Activated CD4-positive, alpha-beta memory T cell treated with anti-CD3 and anti-CD28 coated beads for 36 hours (primary cell): Measurements from ENCODE around the gene C4orf50. TPM values are rescaled to one million over a fixed set of nuclear protein-coding genes. Genes with fewer than 3 reads are reported as not detected.

Source experiments
- CTCF ChIA-PET: fragments of 350-600 bp; sonication (Branson Sonifier 250); formaldehyde crosslinking; loops from one replicate; lab custom pipeline; 2021; ENCODE audit warnings: antibody characterized with exemption, inconsistent platforms; lab: Charles Lee
- POLR2A ChIA-PET: fragments of 350-600 bp; sonication (Branson Sonifier 250); formaldehyde crosslinking; loops from one replicate; lab custom pipeline; 2021; ENCODE audit warnings: antibody characterized with exemption; lab: Charles Lee
- DNase-seq: peaks from one replicate; pipeline ENCODE4 v3.0.0-alpha.2; 2020
- H3K27ac Mint-ChIP-seq: one replicate; pipeline ENCODE4 v1.8.0; 2021; ENCODE audit warnings: mixed read lengths
- H3K27me3 Mint-ChIP-seq: one replicate; pipeline ENCODE4 v1.8.0; 2021; ENCODE audit warnings: mixed read lengths
- H3K36me3 Mint-ChIP-seq: one replicate; pipeline ENCODE4 v1.8.0; 2021; ENCODE audit warnings: mixed read lengths
- H3K4me1 Mint-ChIP-seq: one replicate; pipeline ENCODE4 v1.8.0; 2021; ENCODE audit warnings: low read depth, mixed read lengths
- H3K4me3 Mint-ChIP-seq: one replicate; pipeline ENCODE4 v1.8.0; 2021; ENCODE audit warnings: mild to moderate bottlenecking, mixed read lengths
- H3K9me3 Mint-ChIP-seq: one replicate; pipeline ENCODE4 v1.8.0; 2021; ENCODE audit warnings: mixed read lengths
- intact Hi-C: fragments of 100-400 bp; cut with micrococcal nuclease; formaldehyde crosslinking; loops from one replicate; pipeline ENCODE4 v1.15.1; 2023
- total RNA-seq, 2 experiments: library from RNA; stranded (reverse); gene quantifications; one replicate each; pipeline ENCODE4 v1.2.3, GENCODE V29; 2021

The C4orf50 gene
- total RNA-seq, 2 experiments from 2014 or later: 0.07 to 0.10 TPM

DNA sequence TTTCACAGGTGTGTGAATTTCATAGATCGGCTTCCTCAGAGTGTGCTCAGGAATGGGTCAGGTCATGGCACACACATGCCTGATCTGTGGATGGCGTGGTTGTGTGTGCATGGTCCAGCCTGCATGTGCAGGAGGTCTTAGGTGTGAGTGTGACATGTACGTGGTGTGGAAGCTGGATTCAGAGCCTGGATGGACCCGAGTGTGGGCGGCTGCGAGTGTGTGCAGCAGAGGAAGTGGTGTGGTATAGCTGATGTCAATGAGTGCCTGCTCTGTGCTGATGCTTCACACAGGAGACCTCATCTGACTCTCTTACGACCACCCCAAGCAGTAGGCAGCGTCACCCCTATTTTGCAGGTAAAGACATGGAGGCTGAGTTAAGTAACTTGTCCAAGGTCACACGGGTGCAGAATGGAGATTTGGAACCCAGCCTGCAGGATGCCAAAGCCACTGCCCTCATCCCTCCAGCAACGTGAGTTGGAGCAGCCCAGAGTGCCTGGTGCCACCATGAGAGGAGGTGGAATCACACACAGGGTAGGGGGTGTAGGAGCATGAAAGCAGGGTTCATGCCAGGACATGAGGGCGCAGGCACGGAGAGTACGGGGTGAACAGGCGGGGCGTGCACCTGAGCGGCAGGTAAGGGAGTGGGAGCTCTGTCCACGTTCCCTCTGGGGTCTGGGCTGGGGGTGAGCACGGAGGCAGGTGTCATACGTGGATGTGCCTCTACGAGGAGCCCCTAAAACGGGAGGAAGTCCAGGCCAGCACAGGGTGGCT is 24.2 kb upstream of the C4orf50 start:
- intact Hi-C loops: no loop called here
- no peak overlapping the region for H3K4me3 Mint-ChIP-seq
- H3K9me3 Mint-ChIP-seq: no peaks in the 10 kb centered on the region
- peaks cover 5% of the 10 kb centered on the region for H3K27me3 Mint-ChIP-seq
- ChIA-PET CTCF (no interaction called here), POLR2A (no interaction called here)
- H3K4me1 Mint-ChIP-seq: peaks cover 17% of the 10 kb centered on the region
- H3K27ac Mint-ChIP-seq: no peak overlapping the region
- DNase-seq: peak; percentile 26
- no peaks in the 10 kb centered on the region for H3K36me3 Mint-ChIP-seq

DNA sequence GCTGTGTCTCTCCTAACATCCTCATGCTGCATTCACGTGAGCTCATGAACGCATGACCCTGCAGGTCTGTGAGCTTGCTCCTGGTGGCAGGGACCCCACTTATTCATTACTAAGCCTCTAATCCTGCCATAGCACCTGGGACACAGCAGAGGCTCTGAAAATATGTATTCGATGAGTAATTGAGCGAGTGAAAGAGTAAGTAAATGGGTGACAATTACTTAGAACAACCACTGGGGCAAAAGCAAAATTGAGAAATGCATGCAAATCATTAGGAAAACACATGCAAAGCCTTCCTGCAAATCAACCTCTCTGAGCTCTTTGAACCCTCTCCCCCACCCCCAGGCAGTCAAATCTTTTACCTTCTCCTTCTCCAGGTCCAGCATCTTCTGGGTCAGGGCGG is 23.6 kb upstream of the C4orf50 start:
- POLR2A ChIA-PET: no interaction called here
- CTCF ChIA-PET: no interaction called here

GRCh38 chr4:6038711-6039110 is 20.5 kb upstream of the C4orf50 start:
- no peak overlapping the region for H3K27ac Mint-ChIP-seq
- no peaks in the 10 kb centered on the region for H3K36me3 Mint-ChIP-seq
- ChIA-PET POLR2A (no interaction called here), CTCF (no interaction called here)
- H3K27me3 Mint-ChIP-seq: peaks cover 2% of the 10 kb centered on the region
- H3K4me3 Mint-ChIP-seq: no peak overlapping the region
- no peaks in the 10 kb centered on the region for H3K9me3 Mint-ChIP-seq
- peaks cover 17% of the 10 kb centered on the region for H3K4me1 Mint-ChIP-seq
- intact Hi-C loops: no loop called here
- no peak for DNase-seq

More for the DNA sequence above, 23.6 kb upstream of the C4orf50 start:
- Mint-ChIP-seq H3K4me3 (no peak overlapping the region), H3K4me1 (peaks cover 17% of the 10 kb centered on the region), H3K36me3 (no peaks in the 10 kb centered on the region), H3K27me3 (peaks cover 5% of the 10 kb centered on the region), H3K27ac (no peak overlapping the region), H3K9me3 (no peaks in the 10 kb centered on the region)
- intact Hi-C loops: no loop called here
- DNase-seq: no peak

DNA sequence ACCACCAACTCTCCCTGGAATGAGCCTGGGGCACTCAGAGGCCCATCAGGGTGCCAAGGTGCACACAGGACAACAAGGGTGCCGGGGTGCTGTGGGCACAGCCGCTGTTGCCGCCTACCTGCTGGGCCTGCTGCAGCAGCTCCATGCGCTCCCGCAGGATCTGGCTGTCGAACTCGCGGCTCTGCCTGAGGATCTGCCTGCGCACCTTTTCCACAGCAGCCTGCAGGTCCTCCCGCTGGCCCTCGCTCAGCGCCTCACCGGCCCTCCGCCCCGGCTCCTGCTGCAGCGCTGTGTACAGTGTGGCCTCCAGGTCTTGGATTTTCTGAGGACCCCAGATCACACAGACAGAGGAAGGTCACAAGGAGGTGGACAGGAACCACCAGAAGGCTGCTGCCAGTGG is 17.6 kb upstream of the C4orf50 start:
- Mint-ChIP-seq H3K27me3 (no peaks in the 10 kb centered on the region), H3K4me3 (no peak overlapping the region), H3K4me1 (no peaks in the 10 kb centered on the region), H3K36me3 (no peaks in the 10 kb centered on the region), H3K27ac (no peak overlapping the region), H3K9me3 (no peaks in the 10 kb centered on the region)
- ChIA-PET CTCF (no interaction called here), POLR2A (no interaction called here)
- DNase-seq: no peak
- intact Hi-C loops: no loop called here

DNA sequence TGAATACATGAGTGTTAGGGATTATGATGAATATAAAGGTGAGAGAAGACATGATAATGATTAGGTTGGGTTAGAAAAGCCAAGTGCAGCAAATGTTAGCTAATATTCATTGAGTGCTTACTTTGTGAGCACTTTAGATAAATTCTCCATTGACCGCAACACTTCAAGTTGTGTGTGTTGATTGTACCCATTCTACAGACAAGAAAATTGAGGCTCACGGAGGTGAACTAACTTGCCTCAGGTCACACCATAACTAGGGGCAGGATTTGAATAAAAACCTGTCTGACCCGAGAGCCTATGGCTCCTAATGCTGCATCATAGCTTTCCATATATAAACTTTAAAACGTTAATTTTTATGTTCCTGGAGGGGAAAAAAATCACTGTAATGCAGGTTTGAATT is 15.2 kb upstream of the C4orf50 start:
- intact Hi-C loops: no loop called here
- ChIA-PET CTCF (interaction anchor here (2.1 kb wide), 1 partner anchor 35 kb away, joined by 5 read pairs; no protein-coding TSS in a partner anchor), POLR2A (no interaction called here)
- H3K27me3 Mint-ChIP-seq: no peaks in the 10 kb centered on the region
- H3K36me3 Mint-ChIP-seq: no peaks in the 10 kb centered on the region
- H3K4me1 Mint-ChIP-seq: no peaks in the 10 kb centered on the region
- no peak overlapping the region for H3K4me3 Mint-ChIP-seq
- no peak overlapping the region for H3K27ac Mint-ChIP-seq
- no peaks in the 10 kb centered on the region for H3K9me3 Mint-ChIP-seq
- no peak for DNase-seq

GRCh38 chr4:6032249-6033244 is 14.3 kb upstream of the C4orf50 start:
- ChIA-PET POLR2A (no interaction called here), CTCF (interaction anchor here (0.9 to 2.1 kb wide), 2 partner anchors 34 to 295 kb away, joined by 3 to 5 read pairs; no protein-coding TSS in a partner anchor)
- no peak overlapping the region for H3K4me3 Mint-ChIP-seq
- intact Hi-C loops: no loop called here
- H3K27me3 Mint-ChIP-seq: no peaks in the 10 kb centered on the region
- H3K4me1 Mint-ChIP-seq: no peaks in the 10 kb centered on the region
- H3K9me3 Mint-ChIP-seq: no peaks in the 10 kb centered on the region
- DNase-seq: no peak
- no peaks in the 10 kb centered on the region for H3K36me3 Mint-ChIP-seq
- no peak overlapping the region for H3K27ac Mint-ChIP-seq

GRCh38 chr4:6031846-6032245 is 13.6 kb upstream of the C4orf50 start:
- H3K9me3 Mint-ChIP-seq: no peaks in the 10 kb centered on the region
- H3K27me3 Mint-ChIP-seq: no peaks in the 10 kb centered on the region
- no peak overlapping the region for H3K4me3 Mint-ChIP-seq
- ChIA-PET CTCF (interaction anchor here (0.9 to 2.1 kb wide), 2 partner anchors 34 to 296 kb away, joined by 3 to 5 read pairs; no protein-coding TSS in a partner anchor), POLR2A (no interaction called here)
- H3K4me1 Mint-ChIP-seq: no peaks in the 10 kb centered on the region
- intact Hi-C loops: no loop called here
- H3K27ac Mint-ChIP-seq: no peak overlapping the region
- H3K36me3 Mint-ChIP-seq: no peaks in the 10 kb centered on the region
- no peak for DNase-seq

DNA sequence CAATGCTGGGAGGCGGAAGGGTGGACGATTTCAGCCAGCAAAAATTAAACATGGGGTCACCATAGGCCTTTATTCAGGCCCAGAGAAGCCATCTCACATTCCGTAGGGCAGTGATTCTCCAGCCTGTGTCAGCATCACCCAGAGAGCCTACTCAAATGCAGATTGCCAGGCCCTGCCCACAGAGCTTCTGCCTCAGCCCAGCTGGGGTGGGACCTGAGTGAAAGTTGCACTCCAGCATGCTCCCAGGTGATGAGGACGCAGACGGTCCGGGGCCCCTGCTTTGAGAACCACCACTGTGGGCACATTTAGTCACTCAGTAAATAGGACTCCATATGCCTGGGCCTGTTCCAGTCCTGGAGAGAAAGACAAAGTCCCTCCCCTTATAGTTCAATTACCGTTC is 12.4 kb upstream of the C4orf50 start:
- no peaks in the 10 kb centered on the region for H3K36me3 Mint-ChIP-seq
- H3K4me1 Mint-ChIP-seq: no peaks in the 10 kb centered on the region
- H3K4me3 Mint-ChIP-seq: no peak overlapping the region
- intact Hi-C loops: no loop called here
- CTCF ChIA-PET: no interaction called here
- POLR2A ChIA-PET: no interaction called here
- DNase-seq: no peak
- no peaks in the 10 kb centered on the region for H3K27me3 Mint-ChIP-seq
- H3K27ac Mint-ChIP-seq: no peak overlapping the region
- no peaks in the 10 kb centered on the region for H3K9me3 Mint-ChIP-seq

GRCh38 chr4:6029254-6029653 is 11.0 kb upstream of the C4orf50 start:
- Mint-ChIP-seq H3K9me3 (no peaks in the 10 kb centered on the region), H3K4me3 (no peak overlapping the region), H3K36me3 (no peaks in the 10 kb centered on the region), H3K27me3 (no peaks in the 10 kb centered on the region), H3K4me1 (no peaks in the 10 kb centered on the region), H3K27ac (no peak overlapping the region)
- ChIA-PET POLR2A (no interaction called here), CTCF (interaction anchor here (1.5 kb wide), 1 partner anchor 32 kb away, joined by 4 read pairs; no protein-coding TSS in a partner anchor)
- intact Hi-C loops: no loop called here
- no peak for DNase-seq

GRCh38 chr4:6028168-6028567 is 9.9 kb upstream of the C4orf50 start:
- no peaks in the 10 kb centered on the region for H3K4me1 Mint-ChIP-seq
- H3K27me3 Mint-ChIP-seq: no peaks in the 10 kb centered on the region
- ChIA-PET CTCF (interaction anchor here (1.4 kb wide), 2 partner anchors 30 to 222 kb away, joined by 5 to 6 read pairs; no protein-coding TSS in a partner anchor), POLR2A (no interaction called here)
- no peaks in the 10 kb centered on the region for H3K36me3 Mint-ChIP-seq
- no peak for DNase-seq
- no peak overlapping the region for H3K27ac Mint-ChIP-seq
- intact Hi-C loops: no loop called here
- no peaks in the 10 kb centered on the region for H3K9me3 Mint-ChIP-seq
- H3K4me3 Mint-ChIP-seq: no peak overlapping the region

GRCh38 chr4:6027392-6027791 is 9.2 kb upstream of the C4orf50 start:
- CTCF ChIA-PET: interaction anchor here (1.4 kb wide), 2 partner anchors 29 to 223 kb away, joined by 5 to 6 read pairs; no protein-coding TSS in a partner anchor
- H3K4me1 Mint-ChIP-seq: no peaks in the 10 kb centered on the region
- no peak overlapping the region for H3K4me3 Mint-ChIP-seq
- POLR2A ChIA-PET: no interaction called here
- H3K27ac Mint-ChIP-seq: no peak overlapping the region
- H3K27me3 Mint-ChIP-seq: no peaks in the 10 kb centered on the region
- DNase-seq: no peak
- no peaks in the 10 kb centered on the region for H3K9me3 Mint-ChIP-seq
- H3K36me3 Mint-ChIP-seq: no peaks in the 10 kb centered on the region
- intact Hi-C loops: no loop called here
